GM21390 (cell line): ENCODE data around the gene CCDC197.

Source experiments
- ATAC-seq: cut with Tn5 transposase; IDR thresholded peaks from one replicate; pipeline ENCODE4 v1.9.1; 2021; ENCODE audit not compliant: unreplicated experiment

The CCDC197 gene

GRCh38 chr14:94041551-94042346 is 44.6 kb downstream of the CCDC197 start:
- ATAC-seq = no peak

- ATAC-seq = no peak
Observed at GRCh38 chr14:94042433-94043091, 45.5 kb downstream of the CCDC197 start.

GRCh38 chr14:94043111-94043755 is 46.1 kb downstream of the CCDC197 start:
- no peak for ATAC-seq

DNA sequence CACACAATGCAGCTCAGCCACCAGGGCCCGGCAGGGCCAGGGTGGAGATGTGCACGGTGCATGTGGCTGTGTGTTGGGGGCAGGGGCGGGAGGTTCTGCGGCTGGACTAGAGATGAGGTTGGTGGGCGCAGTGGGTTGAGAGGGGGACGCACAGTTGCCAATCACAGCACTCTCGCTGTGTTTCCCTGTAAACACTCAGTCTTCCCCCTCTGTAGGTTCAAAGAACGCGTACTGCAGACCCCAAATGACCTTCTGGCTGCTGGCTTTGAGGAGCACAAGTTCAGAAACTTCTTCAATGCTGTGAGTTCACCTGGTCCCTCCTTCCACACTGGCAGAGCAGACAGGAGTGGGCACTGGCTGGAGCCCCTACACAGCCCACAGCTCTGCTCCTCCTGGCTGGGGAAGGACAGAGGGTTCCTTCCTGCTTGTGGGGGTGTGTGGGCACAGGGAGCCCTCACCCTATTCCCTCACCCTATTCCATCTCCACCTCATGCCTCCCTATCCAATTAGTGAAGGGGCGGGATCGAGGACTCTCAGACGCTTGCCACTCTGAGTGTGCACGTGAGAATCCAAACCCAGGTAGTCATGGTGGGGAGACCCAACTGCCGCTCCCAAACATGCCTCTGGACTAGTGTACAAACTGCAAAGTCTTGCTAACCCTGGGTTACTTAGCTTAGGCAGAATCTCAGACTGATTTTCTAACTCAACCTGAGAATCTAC is 46.8 kb downstream of the CCDC197 start:
- no peak for ATAC-seq

- ATAC-seq = no peak
Observed at GRCh38 chr14:94044476-94045091, 47.5 kb downstream of the CCDC197 start.

GRCh38 chr14:94045101-94045500 is 48.0 kb downstream of the CCDC197 start:
- ATAC-seq = no peak

GRCh38 chr14:94045563-94046345 is 48.7 kb downstream of the CCDC197 start:
- ATAC-seq = no peak

- no peak for ATAC-seq
Observed at GRCh38 chr14:94046696-94047250, 49.7 kb downstream of the CCDC197 start.

- no peak for ATAC-seq
Observed at GRCh38 chr14:94047581-94047980, 50.5 kb downstream of the CCDC197 start.

DNA sequence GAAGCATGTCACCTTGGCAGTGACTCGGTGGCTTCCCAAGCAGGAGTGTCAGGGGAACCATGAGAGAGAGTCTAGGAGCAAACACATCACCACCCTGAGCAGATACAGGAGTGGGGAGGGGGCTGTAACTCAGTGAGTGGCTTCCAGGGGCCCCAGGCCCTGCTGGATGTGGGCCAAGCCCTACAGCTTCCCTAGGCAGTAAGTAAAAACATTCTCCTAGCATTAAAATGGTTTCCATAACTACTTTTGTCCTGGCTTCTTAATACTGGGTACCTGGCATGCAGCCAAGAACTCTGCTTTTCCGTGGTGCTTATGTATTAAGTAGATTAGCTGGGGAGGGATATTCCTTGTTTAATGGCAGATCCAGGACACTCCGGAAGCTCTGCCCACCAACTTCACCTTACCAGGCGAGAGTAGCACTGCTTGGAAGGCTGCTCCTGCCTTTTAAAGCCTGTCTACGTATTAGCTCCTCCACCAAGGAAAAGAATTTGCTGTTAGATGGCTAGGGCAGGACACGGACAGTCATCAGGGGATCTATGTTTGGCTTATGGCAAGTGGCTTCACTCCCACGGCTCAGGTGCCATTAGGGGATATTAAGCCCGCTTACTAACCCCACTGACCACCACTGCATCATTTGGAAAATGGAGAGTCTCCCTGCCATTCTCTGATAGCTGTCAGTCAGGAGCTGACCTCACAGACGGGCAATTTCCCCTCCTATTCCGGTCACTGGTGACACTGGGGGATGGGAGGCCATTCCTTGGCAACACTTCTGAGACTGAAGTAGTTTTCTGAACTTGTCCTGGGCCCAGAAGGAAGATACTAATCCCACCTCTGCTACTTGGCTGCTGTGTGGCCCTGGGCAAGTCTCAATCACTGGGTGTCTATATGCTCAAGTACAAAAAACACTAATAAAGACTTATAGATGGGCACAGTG is 51.9 kb downstream of the CCDC197 start:
- ATAC-seq = no peak

DNA sequence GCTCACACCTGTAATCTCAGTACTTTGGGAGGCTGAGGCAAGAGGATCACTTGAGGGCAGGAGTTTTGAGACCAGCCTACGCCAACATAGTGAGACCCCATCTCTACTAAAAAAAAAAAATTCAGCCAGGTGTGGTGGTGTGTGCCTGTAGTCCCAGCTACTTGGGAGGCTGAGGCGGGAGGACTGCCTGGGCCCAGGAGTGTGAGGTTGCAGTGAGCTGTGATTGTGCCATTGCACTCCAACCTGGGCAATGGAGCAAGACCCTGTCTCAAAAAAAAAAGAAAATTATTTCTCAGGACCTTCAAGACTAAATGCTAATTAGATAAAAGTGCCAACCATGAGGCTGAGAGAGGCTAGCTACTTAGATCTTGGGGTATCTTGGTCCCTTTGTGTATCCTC is 52.5 kb downstream of the CCDC197 start:
- no peak for ATAC-seq

DNA sequence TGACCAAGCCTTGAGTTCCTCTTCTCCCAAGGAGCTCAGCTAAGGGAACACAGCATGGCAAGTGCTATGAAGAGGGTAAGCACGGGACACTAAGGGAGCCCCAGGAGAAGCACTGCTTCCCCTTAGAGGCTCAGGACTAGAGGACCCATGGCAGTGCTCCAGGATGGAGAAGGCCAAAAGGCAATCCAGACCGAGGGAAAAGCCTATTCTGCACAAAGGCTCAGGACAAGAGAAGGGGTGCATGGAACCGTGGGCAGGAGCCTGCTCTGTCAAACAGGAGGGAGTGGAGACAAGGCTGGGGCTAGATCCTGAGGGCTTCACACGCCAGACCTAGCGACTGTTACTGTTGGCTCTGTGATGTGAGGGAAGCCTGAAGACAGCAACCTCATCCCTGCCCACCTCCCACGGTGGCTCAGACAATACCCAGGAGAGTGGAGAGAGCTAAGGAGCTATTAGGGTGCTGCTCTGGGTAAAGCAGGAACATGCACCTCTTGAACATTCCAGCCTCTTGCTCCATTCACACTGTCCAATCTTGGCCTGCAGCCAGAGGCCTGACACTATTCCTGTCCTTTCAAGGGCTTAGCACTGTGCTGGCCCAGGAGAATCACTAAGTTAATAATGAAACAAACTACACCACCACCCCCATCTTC is 53.3 kb downstream of the CCDC197 start:
- ATAC-seq = no peak

- no peak for ATAC-seq
Observed at GRCh38 chr14:94051115-94051514, 54.0 kb downstream of the CCDC197 start.

GRCh38 chr14:94051779-94052178 is 54.7 kb downstream of the CCDC197 start:
- ATAC-seq = no peak

DNA sequence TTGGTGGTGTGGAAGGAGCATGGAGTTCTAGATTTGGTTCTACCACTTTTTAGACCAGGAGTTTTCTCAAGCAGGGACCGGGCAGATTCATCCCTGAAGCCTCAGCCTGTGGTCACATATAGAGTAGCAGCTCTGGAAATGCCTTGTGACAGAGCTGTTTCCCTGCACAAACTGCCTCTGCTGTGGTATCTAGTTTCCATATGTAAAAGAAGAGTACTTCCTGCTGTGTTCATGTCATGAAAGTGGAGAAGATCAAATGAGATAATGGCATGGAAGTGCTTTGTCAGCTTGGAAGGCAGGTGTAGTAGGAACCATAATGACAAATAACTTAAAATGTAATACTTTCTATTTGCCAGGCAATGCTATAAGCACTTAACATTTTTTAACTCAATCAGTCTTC is 55.1 kb downstream of the CCDC197 start:
- no peak for ATAC-seq

DNA sequence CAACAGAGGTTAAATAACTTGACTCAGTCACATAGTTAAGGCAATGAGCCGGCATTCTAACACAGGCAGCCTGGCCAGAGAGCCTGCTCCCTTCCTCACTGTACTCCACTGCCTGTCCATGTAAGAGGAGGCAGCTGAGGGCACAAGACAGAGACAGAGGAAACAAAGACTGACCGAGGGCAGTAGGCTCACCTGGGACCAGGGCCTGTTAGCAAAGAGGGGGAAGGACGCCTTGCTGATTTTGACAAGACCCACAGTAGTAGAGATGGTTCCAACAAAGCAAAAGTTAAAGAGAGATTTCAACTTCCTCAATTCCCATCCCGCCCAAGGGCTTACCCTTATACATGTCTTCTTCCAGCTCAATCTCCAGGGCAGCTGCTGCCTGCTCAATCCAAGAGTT is 55.6 kb downstream of the CCDC197 start:
- no peak for ATAC-seq

DNA sequence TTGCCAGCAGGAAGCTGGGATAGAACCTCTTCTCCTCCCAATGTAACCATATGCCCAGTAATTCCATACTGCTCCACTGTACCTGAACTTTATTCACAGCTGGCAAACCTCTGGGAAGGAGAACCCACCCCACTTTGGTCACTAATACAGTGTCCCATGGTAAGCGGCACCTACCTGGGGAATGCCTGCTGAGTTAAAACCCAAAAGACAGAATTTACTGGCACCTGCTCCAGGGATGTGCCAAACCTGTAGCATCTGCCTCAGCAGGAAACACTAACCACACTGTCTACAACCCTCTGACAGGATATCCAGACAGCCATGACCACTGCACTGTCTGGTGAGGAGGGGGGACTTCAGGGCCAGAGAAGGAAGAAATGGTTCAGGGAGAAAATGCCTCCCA is 57.3 kb downstream of the CCDC197 start:
- no peak for ATAC-seq

- ATAC-seq = no peak
Observed at GRCh38 chr14:94054936-94055335, 57.8 kb downstream of the CCDC197 start.
